AG08396 (cell line): ENCODE data around the gene LYAR.
"Not testable (repeated sequence)": the region's sequence is repeated elsewhere in the genome, so short reads cannot be mapped to it uniquely, and the experiment has no call there.

ENCODE experiments used
- DNase-seq: peaks from one replicate; pipeline ENCODE4 v3.0.0; 2012; ENCODE audit warnings: low spot score, mixed read lengths

LYAR gene

GRCh38 chr4:4260185-4260751, 29.7 kb downstream of the LYAR start:
- DNase-seq = peak; percentile 52

- DNase-seq = no peak
Observed at GRCh38 chr4:4259484-4260100, 30.4 kb downstream of the LYAR start.

- not testable (repeated sequence) for DNase-seq
Observed at GRCh38 chr4:4257705-4258104, 32.2 kb downstream of the LYAR start.

GRCh38 chr4:4256799-4257198, 33.2 kb downstream of the LYAR start:
- no peak for DNase-seq

GRCh38 chr4:4254666-4255065, 35.3 kb downstream of the LYAR start:
- no peak for DNase-seq

- no peak for DNase-seq
Observed at GRCh38 chr4:4254199-4254598, 35.8 kb downstream of the LYAR start.

- DNase-seq = no peak
Observed at GRCh38 chr4:4249866-4250265, 40.1 kb downstream of the LYAR start.

DNA sequence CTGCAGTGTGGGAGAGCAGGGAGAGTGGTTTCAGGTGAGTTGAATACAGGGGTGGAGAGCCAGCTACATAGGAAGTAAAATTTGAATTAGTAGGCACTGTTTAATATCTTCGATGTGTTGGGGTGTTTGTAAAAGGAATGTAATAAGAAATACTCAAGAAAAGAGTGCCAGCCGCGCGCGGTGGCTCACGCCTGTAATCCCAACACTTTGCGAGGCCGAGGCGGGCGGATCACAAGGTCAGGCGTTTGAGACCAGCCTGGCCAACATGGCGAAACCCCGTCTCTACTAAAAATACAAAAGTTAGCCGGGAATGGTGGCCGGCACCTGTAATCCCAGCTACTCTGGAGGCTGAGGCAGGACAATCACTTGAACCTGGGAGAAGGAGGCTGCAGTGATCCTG, 40.6 kb downstream of the LYAR start:
- DNase-seq = not testable (repeated sequence)

- DNase-seq = peak; percentile 17
Observed at GRCh38 chr4:4248885-4249203, 41.1 kb downstream of the LYAR start.

- DNase-seq = peak; percentile 97
Observed at GRCh38 chr4:4248029-4248884, 41.7 kb downstream of the LYAR start, which contains the start of gene TMEM128. TMEM128 (minus strand) TSS chr4:4248223; CDS start chr4:4248202, 21 bp downstream.

- DNase-seq = no peak
Observed at GRCh38 chr4:4247696-4248028, 42.3 kb downstream of the LYAR start.

- no peak for DNase-seq
Observed at GRCh38 chr4:4245172-4245571, 44.8 kb downstream of the LYAR start.

DNA sequence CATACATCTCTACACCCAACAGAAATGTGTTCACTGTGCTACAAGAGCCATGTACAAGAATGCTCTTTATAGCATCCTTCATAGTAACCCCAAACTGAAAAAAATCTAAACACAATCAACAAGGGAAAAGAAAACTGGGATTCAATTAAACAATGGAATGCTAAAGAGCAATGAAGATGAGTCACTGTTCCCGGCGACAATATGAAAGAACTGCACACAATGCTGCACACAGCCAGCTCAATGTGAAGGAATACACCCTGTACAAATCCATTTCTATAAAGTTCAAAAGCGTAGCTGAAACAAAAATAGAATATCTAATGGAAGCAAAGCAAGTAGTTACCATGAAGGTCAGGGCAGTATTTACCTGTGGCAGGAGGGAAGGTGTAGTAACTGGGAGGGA, 50.4 kb downstream of the LYAR start:
- not testable (repeated sequence) for DNase-seq

GRCh38 chr4:4233610-4234009, 56.3 kb downstream of the LYAR start:
- no peak for DNase-seq

- DNase-seq = no peak
Observed at GRCh38 chr4:4228356-4228668, 61.6 kb downstream of the LYAR start.

DNA sequence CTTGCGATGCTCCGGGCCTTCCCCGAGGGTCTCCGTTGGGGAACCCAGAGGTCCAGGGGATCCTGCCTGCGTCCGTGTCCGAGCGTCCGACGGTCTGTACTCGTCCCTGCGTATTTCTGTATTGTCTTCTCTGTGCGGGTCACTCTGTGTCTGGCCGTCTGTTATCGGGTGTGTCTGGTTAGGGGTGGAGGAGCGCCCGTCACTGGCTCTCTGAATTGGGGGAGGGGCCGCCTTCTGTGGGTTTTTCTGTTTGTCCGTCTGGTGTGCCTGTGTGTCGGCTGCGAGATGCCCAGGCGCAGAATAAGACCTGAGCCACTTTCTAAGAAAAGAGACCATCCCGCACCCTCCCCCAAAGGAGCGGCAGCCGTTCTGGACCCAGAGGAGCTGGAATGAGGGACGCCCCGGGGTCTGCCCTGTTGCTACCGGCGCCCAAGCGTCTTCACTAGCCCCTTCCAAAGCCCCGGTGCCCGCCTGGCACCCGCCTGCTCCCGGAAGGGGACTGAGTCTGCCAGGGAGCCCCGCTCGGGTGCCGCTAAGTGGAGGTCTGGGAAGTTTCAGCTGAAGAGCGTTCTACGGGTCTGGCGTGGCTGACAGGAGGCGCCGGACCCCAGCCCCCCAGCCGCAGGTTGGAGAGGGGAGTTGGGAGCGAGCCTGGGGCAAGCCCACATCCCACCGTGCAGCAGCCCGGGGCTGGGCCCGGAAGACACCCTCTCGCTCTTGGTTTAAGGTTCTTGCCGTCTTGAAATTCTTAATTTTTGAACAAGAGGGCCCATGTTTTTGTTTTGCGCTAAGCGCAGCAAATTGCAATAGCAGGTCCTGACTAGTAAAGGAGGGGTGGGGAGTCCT, 62.2 kb downstream of the LYAR start:
- DNase-seq = no peak

DNA sequence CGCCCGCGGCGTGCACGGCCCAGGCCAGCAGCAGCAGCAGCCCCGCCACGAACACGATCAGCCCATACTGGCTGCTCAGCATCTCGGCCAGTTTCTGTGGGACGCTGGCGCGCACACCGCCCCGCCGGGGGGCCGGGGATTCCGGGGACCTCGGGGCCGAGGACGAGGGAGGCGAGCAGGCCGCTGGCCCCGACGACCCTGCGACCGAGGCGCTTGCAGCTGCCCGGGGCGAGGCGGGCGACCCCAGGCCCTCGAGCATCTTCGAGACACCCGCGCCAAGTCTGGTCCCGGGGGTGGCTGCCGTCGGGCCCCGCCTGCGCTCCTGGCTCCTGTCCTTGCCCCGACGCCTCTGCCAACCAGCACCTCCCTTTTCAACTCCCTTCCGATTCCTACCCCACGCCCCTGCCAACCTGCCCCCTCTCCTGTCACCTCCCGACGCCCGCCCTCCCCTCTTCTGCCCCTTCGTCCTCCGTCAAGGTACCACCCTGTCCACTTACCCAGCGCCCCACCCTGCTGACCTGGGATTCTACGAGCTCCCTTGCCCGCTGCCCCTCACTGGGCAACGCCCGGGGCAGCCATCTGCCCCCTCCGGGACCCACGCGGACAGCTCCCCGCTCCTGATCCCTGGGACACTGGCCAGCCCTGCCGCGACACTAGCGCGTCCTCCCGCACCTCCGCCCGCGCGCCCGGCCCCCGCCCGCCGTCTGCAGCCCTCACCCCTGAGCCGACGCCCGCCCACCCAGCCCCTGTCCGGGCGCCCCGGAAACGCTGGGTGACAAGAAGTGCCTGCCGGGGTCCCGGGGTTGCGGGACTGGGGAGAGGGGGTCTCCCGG, 63.1 kb downstream of the LYAR start, which contains the start of gene OTOP1:
TSS of gene OTOP1 (minus strand) at position 324 of the 833 bp plus-strand sequence. CDS start at position 259, 65 bp downstream.
- DNase-seq = no peak

DNA sequence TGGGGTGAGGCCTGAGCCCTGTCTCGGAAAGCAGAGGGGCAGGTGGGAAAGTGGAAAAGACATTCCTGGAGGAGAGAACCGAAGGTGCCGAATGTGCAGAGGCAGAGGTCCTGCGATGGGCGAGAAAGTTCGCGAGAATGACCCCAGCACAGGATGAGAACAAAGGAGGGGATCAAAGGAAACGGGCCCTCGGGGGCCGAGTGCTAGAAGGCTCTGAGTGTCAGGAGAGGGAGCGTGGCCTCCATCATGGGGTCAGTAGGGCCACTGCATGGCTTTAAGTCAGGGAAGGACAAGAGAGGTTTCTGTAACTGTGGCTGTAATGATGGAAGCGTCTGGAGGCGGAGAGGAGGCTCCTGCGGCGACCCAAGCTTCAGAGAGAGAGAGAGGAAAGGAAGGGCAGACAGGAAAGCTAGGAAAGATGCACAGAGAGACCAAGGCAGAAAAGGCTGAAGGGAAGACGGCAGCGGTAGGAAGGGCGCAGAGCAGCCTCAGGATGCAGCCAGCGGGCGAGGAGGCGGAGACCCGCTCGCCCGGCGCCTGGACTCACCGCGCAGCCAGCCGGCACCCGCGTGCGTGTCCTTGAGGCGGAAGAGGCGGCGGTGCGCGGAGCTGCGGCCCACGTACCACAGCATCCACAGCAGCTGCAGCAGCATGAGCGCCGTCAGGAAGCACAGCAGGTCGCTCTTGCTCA, 63.9 kb downstream of the LYAR start:
- DNase-seq = no peak
